Measurements from ENCODE around the gene NUDC. TPM values are rescaled to one million over a fixed set of nuclear protein-coding genes. Genes with fewer than 3 reads are reported as not detected.

NUDC gene
- total and polyA plus RNA-seq, 10 of the 15 experiments (the other 5 are each of a cell fraction or from before 2014, with no cell fraction given), result 5.5 to 227 (median 67.4) TPM

DNA sequence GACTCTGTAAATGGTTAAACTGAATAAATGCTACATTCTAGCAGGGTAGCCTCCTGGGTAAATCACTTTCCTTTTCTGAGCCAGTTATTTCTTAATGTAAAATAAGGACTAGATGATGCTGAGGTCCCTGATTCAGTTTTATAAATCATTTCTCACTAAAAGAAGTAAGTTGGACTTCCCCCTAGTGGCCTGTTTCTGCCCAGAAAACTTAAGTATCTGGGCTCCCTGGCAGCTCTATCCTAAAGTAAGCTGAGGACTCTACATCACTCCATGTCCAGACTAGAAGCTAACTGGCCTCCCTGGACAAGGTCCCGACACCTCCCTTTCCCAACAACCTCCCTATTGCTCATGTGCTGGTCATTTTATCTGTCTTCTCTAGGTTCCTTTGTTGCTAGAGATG lies 34.4 kb upstream of the NUDC start:
- FAIRE-seq, result no peak
- Histone ChIP-seq H3K4me3 (no peak overlapping the region), H3K4me1 (ENCODE audit: control insufficient read depth, insufficient read depth, low read length) (peaks cover 9% of the 10 kb centered on the region), H3K4me2 (ENCODE audit: control insufficient read depth, insufficient read depth) (no peak overlapping the region), H3K27ac (ENCODE audit: control insufficient read depth, insufficient read depth) (no peak overlapping the region), H3K27me3 (replicated peaks in 1 of 2; ENCODE audit: control insufficient read depth in 2 of 2, insufficient read depth in 2 of 2, low read length in 1 of 2) (no peaks in the 10 kb centered on the region), H3K36me3 (ENCODE audit: control insufficient read depth in 2 of 2, insufficient read depth in 2 of 2, low read length in 1 of 2) (peaks cover 10 to 13% of the 10 kb centered on the region in 2 experiments), H4K20me1 (ENCODE audit: control insufficient read depth, insufficient read depth) (0 out of 2 replicates have a peak, but pooled peaks cover 3% of the 10 kb centered on the region), H3K9ac (ENCODE audit: control insufficient read depth, insufficient read depth, low read length) (no peak overlapping the region), H3K79me2 (ENCODE audit: control insufficient read depth, insufficient read depth, low read length) (peaks cover 23% of the 10 kb centered on the region), H2AFZ (ENCODE audit: control insufficient read depth, low read depth, low read length) (no peak overlapping the region), H3K9me3 (replicated peaks; ENCODE audit: control insufficient read depth, insufficient read depth, low read length) (no peaks in the 10 kb centered on the region)
- TF ChIP-seq NFYB (IDR thresholded peaks at IDR 0.05; ENCODE audit: insufficient read depth, low read depth, low read length), result no peak
- TF ChIP-seq, protein P1, sequence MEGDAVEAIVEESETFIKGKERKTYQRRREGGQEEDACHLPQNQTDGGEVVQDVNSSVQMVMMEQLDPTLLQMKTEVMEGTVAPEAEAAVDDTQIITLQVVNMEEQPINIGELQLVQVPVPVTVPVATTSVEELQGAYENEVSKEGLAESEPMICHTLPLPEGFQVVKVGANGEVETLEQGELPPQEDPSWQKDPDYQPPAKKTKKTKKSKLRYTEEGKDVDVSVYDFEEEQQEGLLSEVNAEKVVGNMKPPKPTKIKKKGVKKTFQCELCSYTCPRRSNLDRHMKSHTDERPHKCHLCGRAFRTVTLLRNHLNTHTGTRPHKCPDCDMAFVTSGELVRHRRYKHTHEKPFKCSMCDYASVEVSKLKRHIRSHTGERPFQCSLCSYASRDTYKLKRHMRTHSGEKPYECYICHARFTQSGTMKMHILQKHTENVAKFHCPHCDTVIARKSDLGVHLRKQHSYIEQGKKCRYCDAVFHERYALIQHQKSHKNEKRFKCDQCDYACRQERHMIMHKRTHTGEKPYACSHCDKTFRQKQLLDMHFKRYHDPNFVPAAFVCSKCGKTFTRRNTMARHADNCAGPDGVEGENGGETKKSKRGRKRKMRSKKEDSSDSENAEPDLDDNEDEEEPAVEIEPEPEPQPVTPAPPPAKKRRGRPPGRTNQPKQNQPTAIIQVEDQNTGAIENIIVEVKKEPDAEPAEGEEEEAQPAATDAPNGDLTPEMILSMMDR (IDR thresholded peaks at IDR 0.05 in 2 of 3, conservative IDR thresholded peaks at IDR 0.05 in 1 of 3; ENCODE audit: control insufficient read depth in 2 of 3, extremely low read depth in 1 of 3, insufficient read depth in 1 of 3, low read depth in 3 of 3, low read length in 3 of 3), result peak; percentile 40 to 51 (median 50)
- WGBS (ENCODE audit: insufficient coverage, insufficient replicate concordance, low lambda C conversion rate, missing lambda C conversion rate), result 100% methylated on average over 1 of the region's 1 CpG
- DNase-seq (ENCODE audit: low read depth, low spot score), result no peak
- no peak for ATAC-seq
- ChIA-PET CTCF (interaction anchor here (0.6 to 4.8 kb wide), 21 partner anchors 8 to 386 kb away, joined by 3 to 31 read pairs (median 4); partner anchors contain the start of gene GPATCH3), SMC1A (ENCODE audit: uncharacterized antibody, unreplicated experiment) (interaction anchor here (0.6 to 2.9 kb wide), 7 partner anchors 9 to 77 kb away, joined by 3 to 11 read pairs (median 4); partner anchors contain the start of gene GPATCH3), POLR2A (interaction anchor here (0.6 to 0.9 kb wide), 3 partner anchors 64 to 479 kb away, joined by 4 to 6 read pairs (median 4); no protein-coding TSS in a partner anchor), RAD21 (ENCODE audit: unreplicated experiment) (interaction anchor here (0.6 to 1.9 kb wide), 5 partner anchors 10 to 285 kb away, joined by 3 to 5 read pairs (median 4); no protein-coding TSS in a partner anchor)
- BruUV-seq (replicated peaks), result no TSS peak
- intact Hi-C loops (cut with micrococcal nuclease; ENCODE audit: unreplicated experiment) (no loop called here), in situ Hi-C loops (cut with MboI) (no loop called here)

DNA sequence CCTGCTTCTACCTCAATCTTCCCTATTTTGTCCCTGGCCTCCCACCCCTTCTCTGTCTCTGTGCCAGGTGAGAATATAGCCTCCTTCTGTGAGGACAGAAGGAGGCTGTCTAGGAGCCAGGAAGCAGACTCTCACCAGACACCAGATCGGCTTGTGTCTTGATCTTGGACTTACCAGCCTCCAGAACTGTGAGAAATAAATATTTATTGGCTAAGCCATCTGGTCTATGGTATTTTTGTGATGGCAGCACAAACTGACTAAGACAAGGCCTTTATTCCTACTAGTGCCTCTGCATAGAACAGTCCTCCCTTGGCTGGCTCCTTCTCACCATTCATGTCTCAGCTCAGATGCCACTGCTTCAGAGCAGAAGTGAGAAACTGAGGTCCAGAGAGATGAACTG lies 33.3 kb upstream of the NUDC start:
- Histone ChIP-seq H3K9me3 (replicated peaks; ENCODE audit: control insufficient read depth, insufficient read depth, low read length) (no peaks in the 10 kb centered on the region), H3K4me3 (peak overlapping the region; percentile 96; the same call in 1 of the 2 replicates), H3K4me2 (ENCODE audit: control insufficient read depth, insufficient read depth) (no peak overlapping the region), H3K27ac (ENCODE audit: control insufficient read depth, insufficient read depth) (no peak overlapping the region), H3K4me1 (ENCODE audit: control insufficient read depth, insufficient read depth, low read length) (peaks cover 9% of the 10 kb centered on the region), H3K79me2 (ENCODE audit: control insufficient read depth, insufficient read depth, low read length) (peaks cover 23% of the 10 kb centered on the region), H3K27me3 (replicated peaks in 1 of 2; ENCODE audit: control insufficient read depth in 2 of 2, insufficient read depth in 2 of 2, low read length in 1 of 2) (no peaks in the 10 kb centered on the region), H3K36me3 (ENCODE audit: control insufficient read depth in 2 of 2, insufficient read depth in 2 of 2, low read length in 1 of 2) (peaks cover 8 to 14% of the 10 kb centered on the region in 2 experiments), H3K9ac (ENCODE audit: control insufficient read depth, insufficient read depth, low read length) (no peak overlapping the region), H4K20me1 (ENCODE audit: control insufficient read depth, insufficient read depth) (0 out of 2 replicates have a peak, but pooled peaks cover 3% of the 10 kb centered on the region), H2AFZ (ENCODE audit: control insufficient read depth, low read depth, low read length) (no peak overlapping the region)
- TSS peak; percentile 64 for BruUV-seq (replicated peaks)
- in situ Hi-C loops (cut with MboI) (no loop called here), intact Hi-C loops (cut with micrococcal nuclease; ENCODE audit: unreplicated experiment) (no loop called here)
- ATAC-seq (no peak), DNase-seq (ENCODE audit: low read depth, low spot score) (no peak), FAIRE-seq (no peak)
- POLR2A ChIA-PET, result interaction anchor here (0.6 to 3.1 kb wide), 2 partner anchors 12 to 309 kb away, joined by 3 to 33 read pairs; partner anchors contain the start of gene GPATCH3
- RAD21 ChIA-PET (ENCODE audit: unreplicated experiment), result interaction anchor here (0.7 to 1.9 kb wide), 2 partner anchors 11 to 286 kb away, joined by 3 to 4 read pairs; no protein-coding TSS in a partner anchor
- CTCF ChIA-PET, result interaction anchor here (0.8 to 4.8 kb wide), 13 partner anchors 10 to 349 kb away, joined by 3 to 31 read pairs (median 4); partner anchors contain the start of genes GPATCH3 and SFN
- whole genome bisulfite sequencing (ENCODE audit: insufficient coverage, insufficient replicate concordance, low lambda C conversion rate, missing lambda C conversion rate), result 100% methylated on average over 1 of the region's 1 CpG
- SMC1A ChIA-PET (ENCODE audit: uncharacterized antibody, unreplicated experiment), result interaction anchor here (0.8 to 4.4 kb wide), 6 partner anchors 9 to 286 kb away, joined by 3 to 18 read pairs (median 7); partner anchors contain the start of gene GPATCH3
- TF ChIP-seq SUZ12 (IDR thresholded peaks at IDR 0.05; ENCODE audit: unreplicated experiment) (no peak), POLR2AphosphoS2 (IDR thresholded peaks at IDR 0.05; ENCODE audit: low read depth, low read length) (no peak), BHLHE40 (IDR thresholded peaks at IDR 0.05; ENCODE audit: borderline replicate concordance in 1 of 2, low read depth in 2 of 2, low read length in 1 of 2) (no peak), RAD51 (IDR thresholded peaks at IDR 0.05) (no peak), SPI1 (IDR thresholded peaks at IDR 0.05; ENCODE audit: borderline replicate concordance, insufficient read depth, low read depth, low read length) (no peak), EED (IDR thresholded peaks at IDR 0.05; ENCODE audit: low read depth) (no peak)
- TF ChIP-seq, protein P2, sequence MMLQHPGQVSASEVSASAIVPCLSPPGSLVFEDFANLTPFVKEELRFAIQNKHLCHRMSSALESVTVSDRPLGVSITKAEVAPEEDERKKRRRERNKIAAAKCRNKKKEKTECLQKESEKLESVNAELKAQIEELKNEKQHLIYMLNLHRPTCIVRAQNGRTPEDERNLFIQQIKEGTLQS (IDR thresholded peaks at IDR 0.05; ENCODE audit: borderline replicate concordance, extremely low read depth, low read depth, low read length), result no peak
- TF ChIP-seq, protein P3, sequence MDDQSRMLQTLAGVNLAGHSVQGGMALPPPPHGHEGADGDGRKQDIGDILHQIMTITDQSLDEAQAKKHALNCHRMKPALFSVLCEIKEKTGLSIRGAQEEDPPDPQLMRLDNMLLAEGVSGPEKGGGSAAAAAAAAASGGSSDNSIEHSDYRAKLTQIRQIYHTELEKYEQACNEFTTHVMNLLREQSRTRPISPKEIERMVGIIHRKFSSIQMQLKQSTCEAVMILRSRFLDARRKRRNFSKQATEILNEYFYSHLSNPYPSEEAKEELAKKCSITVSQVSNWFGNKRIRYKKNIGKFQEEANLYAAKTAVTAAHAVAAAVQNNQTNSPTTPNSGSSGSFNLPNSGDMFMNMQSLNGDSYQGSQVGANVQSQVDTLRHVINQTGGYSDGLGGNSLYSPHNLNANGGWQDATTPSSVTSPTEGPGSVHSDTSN (IDR thresholded peaks at IDR 0.05; ENCODE audit: insufficient replicate concordance, low read depth, low read length), result no peak

All from GM12878 (cell line).